ENCODE measurements around the gene NAA30. TPM values are rescaled to one million over a fixed set of nuclear protein-coding genes. Genes with fewer than 3 reads are reported as not detected.
"Not testable (repeated sequence)": the region's sequence is repeated elsewhere in the genome, so short reads cannot be mapped to it uniquely, and the experiment has no call there.

The NAA30 gene
- total RNA-seq, 1 donor from 2014 or later: 15.1 TPM

DNA sequence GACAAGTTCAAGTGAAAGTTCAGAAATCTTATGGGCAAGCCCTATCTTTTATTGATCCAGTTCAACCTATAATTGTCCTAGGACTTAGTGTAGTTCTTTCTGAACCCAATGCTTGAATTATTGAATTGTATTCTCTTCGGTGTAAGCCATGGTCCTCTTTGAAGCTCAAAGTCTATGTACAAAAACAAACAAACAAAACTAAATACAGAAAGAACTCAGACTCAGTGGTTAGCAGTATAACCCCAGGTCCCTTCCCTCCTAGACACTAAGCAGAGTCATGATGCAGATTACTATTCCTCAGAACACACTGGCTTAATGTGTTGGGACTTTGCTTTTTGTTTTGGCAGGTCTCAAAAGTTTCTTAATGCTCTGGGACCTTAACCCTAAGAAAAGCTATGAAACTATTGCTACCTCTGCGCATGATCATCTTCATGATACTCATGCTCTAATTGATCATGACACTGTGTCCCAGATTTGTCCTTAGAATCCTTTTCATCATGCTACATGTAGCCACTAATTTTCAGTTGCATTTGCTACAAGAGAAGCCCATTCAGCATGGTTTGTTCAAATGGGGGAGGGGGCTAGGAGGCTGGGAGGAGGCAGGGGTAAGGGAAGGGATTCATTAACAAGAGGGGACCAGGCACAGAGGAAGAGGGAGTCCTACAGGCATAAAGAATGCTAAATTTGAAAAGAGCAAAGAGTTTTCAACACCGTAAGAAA, 35.1 kb upstream of the NAA30 start:
- Mint-ChIP-seq H3K4me3 (ENCODE audit: unreplicated experiment) (no peak overlapping the region), H3K36me3 (ENCODE audit: unreplicated experiment) (no peaks in the 10 kb centered on the region)
- TF ChIP-seq, protein P1, sequence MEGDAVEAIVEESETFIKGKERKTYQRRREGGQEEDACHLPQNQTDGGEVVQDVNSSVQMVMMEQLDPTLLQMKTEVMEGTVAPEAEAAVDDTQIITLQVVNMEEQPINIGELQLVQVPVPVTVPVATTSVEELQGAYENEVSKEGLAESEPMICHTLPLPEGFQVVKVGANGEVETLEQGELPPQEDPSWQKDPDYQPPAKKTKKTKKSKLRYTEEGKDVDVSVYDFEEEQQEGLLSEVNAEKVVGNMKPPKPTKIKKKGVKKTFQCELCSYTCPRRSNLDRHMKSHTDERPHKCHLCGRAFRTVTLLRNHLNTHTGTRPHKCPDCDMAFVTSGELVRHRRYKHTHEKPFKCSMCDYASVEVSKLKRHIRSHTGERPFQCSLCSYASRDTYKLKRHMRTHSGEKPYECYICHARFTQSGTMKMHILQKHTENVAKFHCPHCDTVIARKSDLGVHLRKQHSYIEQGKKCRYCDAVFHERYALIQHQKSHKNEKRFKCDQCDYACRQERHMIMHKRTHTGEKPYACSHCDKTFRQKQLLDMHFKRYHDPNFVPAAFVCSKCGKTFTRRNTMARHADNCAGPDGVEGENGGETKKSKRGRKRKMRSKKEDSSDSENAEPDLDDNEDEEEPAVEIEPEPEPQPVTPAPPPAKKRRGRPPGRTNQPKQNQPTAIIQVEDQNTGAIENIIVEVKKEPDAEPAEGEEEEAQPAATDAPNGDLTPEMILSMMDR (IDR thresholded peaks at IDR 0.05): no peak

DNA sequence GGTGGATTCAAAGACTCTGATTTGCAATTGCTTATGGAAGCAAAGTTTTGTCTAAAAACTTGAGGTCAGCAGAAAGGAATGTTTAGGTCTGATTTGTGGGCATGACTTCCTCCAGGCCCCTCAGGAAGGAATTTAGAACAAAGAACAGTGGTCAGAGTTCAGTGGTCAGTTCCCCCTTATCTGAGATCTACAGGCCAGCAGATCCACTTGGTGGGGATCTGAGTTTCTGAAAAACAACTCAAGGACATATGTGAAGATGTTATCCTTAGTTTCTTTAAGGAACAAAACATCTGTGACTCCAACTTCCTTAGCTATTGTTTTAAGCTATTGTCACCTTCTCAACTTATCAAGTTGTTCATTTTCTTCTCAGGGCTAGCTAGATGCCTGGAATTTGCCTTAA, 28.0 kb upstream of the NAA30 start:
- H3K9me3 Mint-ChIP-seq (ENCODE audit: unreplicated experiment): no peaks in the 10 kb centered on the region
- no peak for DNase-seq (ENCODE audit: extremely low spot score, unreplicated experiment)
- H3K36me3 Mint-ChIP-seq (ENCODE audit: unreplicated experiment): no peaks in the 10 kb centered on the region
- TF ChIP-seq, protein P1 (IDR thresholded peaks at IDR 0.05): no peak
- H3K27me3 Mint-ChIP-seq (ENCODE audit: unreplicated experiment): peaks cover 43% of the 10 kb centered on the region
- no peak overlapping the region for H3K27ac Mint-ChIP-seq (ENCODE audit: unreplicated experiment)
- no peaks in the 10 kb centered on the region for H3K4me1 Mint-ChIP-seq (ENCODE audit: unreplicated experiment)
- no peak overlapping the region for H3K4me3 Mint-ChIP-seq (ENCODE audit: unreplicated experiment)

More for the DNA sequence above, 35.1 kb upstream of the NAA30 start:
- H3K9me3 Mint-ChIP-seq (ENCODE audit: unreplicated experiment): no peaks in the 10 kb centered on the region
- H3K27me3 Mint-ChIP-seq (ENCODE audit: unreplicated experiment): peaks cover 43% of the 10 kb centered on the region
- DNase-seq (ENCODE audit: extremely low spot score, unreplicated experiment): no peak
- H3K27ac Mint-ChIP-seq (ENCODE audit: unreplicated experiment): no peak overlapping the region
- no peaks in the 10 kb centered on the region for H3K4me1 Mint-ChIP-seq (ENCODE audit: unreplicated experiment)

DNA sequence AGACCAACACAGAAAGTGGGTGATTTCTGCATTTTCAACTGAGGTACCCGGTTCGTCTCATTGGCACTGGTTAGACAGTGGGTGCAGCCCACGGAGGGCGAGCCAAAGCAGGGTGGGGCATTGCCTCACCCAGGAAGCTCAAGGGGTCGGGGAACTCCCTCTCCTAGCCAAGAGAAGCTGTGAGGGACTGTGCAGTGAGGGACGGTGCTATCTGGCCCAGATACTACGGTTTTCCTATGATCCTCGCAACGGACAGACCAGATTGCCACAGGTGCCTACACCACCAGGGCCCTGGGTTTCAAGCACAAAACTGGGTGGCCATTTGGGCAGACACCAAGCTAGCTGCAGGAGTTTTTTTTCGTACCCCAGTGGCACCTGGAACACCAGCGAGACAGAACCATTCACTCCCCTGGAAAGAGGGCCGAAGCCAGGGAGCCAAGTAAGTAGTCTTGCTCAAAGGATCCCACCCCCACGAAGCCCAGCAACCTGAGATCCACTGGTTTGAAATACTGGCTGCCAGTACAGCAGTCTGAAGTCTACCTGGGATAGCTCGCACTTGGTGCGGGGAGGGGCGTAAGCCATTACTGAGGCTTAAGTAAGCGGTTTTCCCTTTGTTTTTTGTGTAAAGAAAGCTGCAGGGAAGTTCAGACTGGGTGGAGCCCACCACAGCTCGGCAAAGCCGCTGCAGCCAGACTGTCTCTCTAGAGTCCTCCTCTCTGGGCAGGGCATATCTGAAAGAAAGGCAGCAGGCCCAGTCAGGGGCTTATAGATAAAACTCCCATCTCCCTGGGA, 25.5 kb upstream of the NAA30 start:
- H3K4me1 Mint-ChIP-seq (ENCODE audit: unreplicated experiment): no peaks in the 10 kb centered on the region
- peaks cover 44% of the 10 kb centered on the region for H3K27me3 Mint-ChIP-seq (ENCODE audit: unreplicated experiment)
- H3K9me3 Mint-ChIP-seq (ENCODE audit: unreplicated experiment): peaks cover 10% of the 10 kb centered on the region
- DNase-seq (ENCODE audit: extremely low spot score, unreplicated experiment): no peak
- TF ChIP-seq, protein P1 (IDR thresholded peaks at IDR 0.05): no peak
- H3K36me3 Mint-ChIP-seq (ENCODE audit: unreplicated experiment): no peaks in the 10 kb centered on the region
- H3K27ac Mint-ChIP-seq (ENCODE audit: unreplicated experiment): no peak overlapping the region
- no peak overlapping the region for H3K4me3 Mint-ChIP-seq (ENCODE audit: unreplicated experiment)

DNA sequence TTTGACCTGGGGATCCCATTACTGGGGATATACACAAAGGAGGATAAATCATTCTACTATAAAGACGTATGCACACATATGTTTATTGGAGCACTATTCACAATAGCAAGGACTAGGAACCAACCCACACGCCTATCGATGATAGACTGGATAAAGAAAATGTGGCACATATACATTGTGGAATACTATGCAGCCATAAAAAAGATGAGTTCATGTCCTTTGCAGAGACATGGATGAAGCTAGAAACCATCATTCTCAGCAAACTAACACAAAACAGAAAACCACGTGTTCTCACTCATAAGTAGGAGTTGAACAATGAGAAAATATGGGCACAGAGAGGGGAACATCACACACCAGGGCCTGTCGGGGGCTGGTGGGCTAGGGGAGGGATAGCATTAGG, 20.2 kb upstream of the NAA30 start:
- not testable (repeated sequence) for H3K4me1 Mint-ChIP-seq (ENCODE audit: unreplicated experiment); H3K4me3 Mint-ChIP-seq (ENCODE audit: unreplicated experiment); H3K27ac Mint-ChIP-seq (ENCODE audit: unreplicated experiment); DNase-seq (ENCODE audit: extremely low spot score, unreplicated experiment); H3K36me3 Mint-ChIP-seq (ENCODE audit: unreplicated experiment)
- peaks cover 11% of the 10 kb centered on the region for H3K9me3 Mint-ChIP-seq (ENCODE audit: unreplicated experiment)
- peaks cover 44% of the 10 kb centered on the region for H3K27me3 Mint-ChIP-seq (ENCODE audit: unreplicated experiment)

DNA sequence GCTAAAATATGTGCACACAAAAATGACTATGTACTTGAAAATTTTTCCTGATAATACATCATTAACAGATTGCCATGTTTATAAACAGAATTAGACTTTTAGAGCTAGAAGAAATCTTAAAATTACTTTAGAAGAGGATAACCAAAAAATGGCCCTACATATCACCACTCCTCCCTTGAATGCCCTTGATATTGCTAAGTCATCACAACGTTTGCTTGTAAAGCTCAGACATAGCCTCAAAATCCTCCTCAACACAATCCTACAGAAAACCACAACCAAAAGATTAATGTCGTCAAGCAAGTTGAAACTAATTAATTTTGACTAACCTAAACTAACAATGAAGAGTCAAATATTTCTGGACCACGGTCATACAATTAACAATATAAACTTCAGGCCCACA, 19.4 kb upstream of the NAA30 start:
- TF ChIP-seq, protein P1 (IDR thresholded peaks at IDR 0.05): no peak
- Mint-ChIP-seq H3K27ac (ENCODE audit: unreplicated experiment) (no peak overlapping the region), H3K36me3 (ENCODE audit: unreplicated experiment) (no peaks in the 10 kb centered on the region), H3K4me3 (ENCODE audit: unreplicated experiment) (no peak overlapping the region), H3K4me1 (ENCODE audit: unreplicated experiment) (no peaks in the 10 kb centered on the region), H3K27me3 (ENCODE audit: unreplicated experiment) (peaks cover 45% of the 10 kb centered on the region), H3K9me3 (ENCODE audit: unreplicated experiment) (peaks cover 11% of the 10 kb centered on the region)
- DNase-seq (ENCODE audit: extremely low spot score, unreplicated experiment): no peak
